Measurements from ENCODE around the gene GRN. TPM values are rescaled to one million over a fixed set of nuclear protein-coding genes. Genes with fewer than 3 reads are reported as not detected.

The GRN gene
- total and polyA plus RNA-seq, 2 of the 13 experiments (the other 11 are each of a cell fraction or from before 2014, with no cell fraction given), result 86.6 to 143 TPM

DNA sequence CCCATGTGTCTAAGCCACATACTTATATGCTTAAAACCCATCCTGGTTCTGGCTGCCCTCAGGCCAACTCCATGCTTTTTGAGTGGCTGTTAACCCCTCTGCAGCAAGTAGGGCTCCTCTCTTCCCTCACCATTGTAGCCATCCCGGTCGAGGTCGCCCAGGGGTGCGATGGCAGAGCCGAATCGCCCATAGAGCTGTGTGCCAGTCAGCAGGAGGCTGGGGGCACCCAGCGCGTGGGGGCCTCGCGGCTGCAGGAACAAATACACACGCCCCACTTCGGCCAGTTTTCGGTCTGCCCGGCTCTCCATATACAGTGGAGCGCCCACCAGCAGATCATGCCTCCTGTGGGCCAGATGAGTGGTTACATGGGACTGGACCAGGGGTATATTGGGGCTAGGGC is 38.3 kb downstream of the GRN start (continued):
- no peak for TF ChIP-seq ATRX (CRISPR knock-in tag; IDR thresholded peaks at IDR 0.05; ENCODE audit: borderline replicate concordance)
- TF ChIP-seq, protein P1, sequence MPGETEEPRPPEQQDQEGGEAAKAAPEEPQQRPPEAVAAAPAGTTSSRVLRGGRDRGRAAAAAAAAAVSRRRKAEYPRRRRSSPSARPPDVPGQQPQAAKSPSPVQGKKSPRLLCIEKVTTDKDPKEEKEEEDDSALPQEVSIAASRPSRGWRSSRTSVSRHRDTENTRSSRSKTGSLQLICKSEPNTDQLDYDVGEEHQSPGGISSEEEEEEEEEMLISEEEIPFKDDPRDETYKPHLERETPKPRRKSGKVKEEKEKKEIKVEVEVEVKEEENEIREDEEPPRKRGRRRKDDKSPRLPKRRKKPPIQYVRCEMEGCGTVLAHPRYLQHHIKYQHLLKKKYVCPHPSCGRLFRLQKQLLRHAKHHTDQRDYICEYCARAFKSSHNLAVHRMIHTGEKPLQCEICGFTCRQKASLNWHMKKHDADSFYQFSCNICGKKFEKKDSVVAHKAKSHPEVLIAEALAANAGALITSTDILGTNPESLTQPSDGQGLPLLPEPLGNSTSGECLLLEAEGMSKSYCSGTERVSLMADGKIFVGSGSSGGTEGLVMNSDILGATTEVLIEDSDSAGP (CRISPR knock-in tag; IDR thresholded peaks at IDR 0.05; ENCODE audit: borderline replicate concordance), result no peak
- TF ChIP-seq E2F1 (CRISPR knock-in tag; IDR thresholded peaks at IDR 0.05), result no peak
- no peak for TF ChIP-seq FOSL2 (CRISPR knock-in tag; IDR thresholded peaks at IDR 0.05)
- no peak for TF ChIP-seq ZNF274 (CRISPR knock-in tag; IDR thresholded peaks at IDR 0.05)
- TF ChIP-seq, protein P2, sequence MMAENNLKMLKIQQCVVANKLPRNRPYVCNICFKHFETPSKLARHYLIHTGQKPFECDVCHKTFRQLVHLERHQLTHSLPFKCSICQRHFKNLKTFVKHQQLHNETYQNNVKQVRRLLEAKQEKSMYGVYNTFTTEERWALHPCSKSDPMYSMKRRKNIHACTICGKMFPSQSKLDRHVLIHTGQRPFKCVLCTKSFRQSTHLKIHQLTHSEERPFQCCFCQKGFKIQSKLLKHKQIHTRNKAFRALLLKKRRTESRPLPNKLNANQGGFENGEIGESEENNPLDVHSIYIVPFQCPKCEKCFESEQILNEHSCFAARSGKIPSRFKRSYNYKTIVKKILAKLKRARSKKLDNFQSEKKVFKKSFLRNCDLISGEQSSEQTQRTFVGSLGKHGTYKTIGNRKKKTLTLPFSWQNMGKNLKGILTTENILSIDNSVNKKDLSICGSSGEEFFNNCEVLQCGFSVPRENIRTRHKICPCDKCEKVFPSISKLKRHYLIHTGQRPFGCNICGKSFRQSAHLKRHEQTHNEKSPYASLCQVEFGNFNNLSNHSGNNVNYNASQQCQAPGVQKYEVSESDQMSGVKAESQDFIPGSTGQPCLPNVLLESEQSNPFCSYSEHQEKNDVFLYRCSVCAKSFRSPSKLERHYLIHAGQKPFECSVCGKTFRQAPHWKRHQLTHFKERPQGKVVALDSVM (CRISPR knock-in tag; IDR thresholded peaks at IDR 0.05), result no peak
- TF ChIP-seq ZIK1 (CRISPR knock-in tag; IDR thresholded peaks at IDR 0.05; ENCODE audit: borderline replicate concordance, low read depth), result no peak
- TF ChIP-seq ATF2 (CRISPR knock-in tag; IDR thresholded peaks at IDR 0.05), result no peak
- no peak for TF ChIP-seq ZSCAN29 (CRISPR knock-in tag; conservative IDR thresholded peaks at IDR 0.05)
